Activated T-helper 1 cell treated with anti-CD3 and anti-CD28 coated beads, Interleukin-12 subunit alpha, Interleukin-12 subunit beta, Interleukin-2, Interleukin-4 antibody, amounts not matched to agents 30 ng/mL and 10 ng/mL and 1 ng/mL, durations not matched to agents 14 hours and 24 hours and 36 hours (primary cell): ENCODE results near the gene MAP2K7. TPM values are rescaled to one million over a fixed set of nuclear protein-coding genes. Genes with fewer than 3 reads are reported as not detected.
A peak's percentile ranks its signal among the peaks of the same experiment; 100 is the strongest.

ENCODE experiments used
- DNase-seq: peaks from one replicate; pipeline ENCODE4 v3.0.0; 2021; ENCODE audit warnings: low spot score
- H3K27ac Mint-ChIP-seq: one replicate; pipeline ENCODE4 v1.8.0; 2021; ENCODE audit warnings: mild to moderate bottlenecking, mixed read lengths
- H3K27me3 Mint-ChIP-seq: one replicate; pipeline ENCODE4 v1.8.0; 2022; ENCODE audit warnings: mild to moderate bottlenecking, moderate library complexity, mixed read lengths; ENCODE audit not compliant: insufficient read depth
- H3K36me3 Mint-ChIP-seq: one replicate; pipeline ENCODE4 v1.8.0; 2021; ENCODE audit warnings: low read depth, mixed read lengths
- H3K4me1 Mint-ChIP-seq: one replicate; pipeline ENCODE4 v1.8.0; 2021; ENCODE audit warnings: low read depth, mixed read lengths
- H3K4me3 Mint-ChIP-seq: one replicate; pipeline ENCODE4 v1.8.0; 2021; ENCODE audit warnings: mild to moderate bottlenecking, moderate library complexity, mixed read lengths
- H3K9me3 Mint-ChIP-seq: one replicate; pipeline ENCODE4 v1.8.0; 2021; ENCODE audit warnings: mixed read lengths
- intact Hi-C: fragments of 100-400 bp; cut with micrococcal nuclease; formaldehyde crosslinking; loops from one replicate; pipeline ENCODE4 v1.15.1; 2024
- total RNA-seq: library from RNA; stranded (reverse); gene quantifications from 2 replicates; pipeline ENCODE4 v1.2.3, GENCODE V29; 2022

Gene MAP2K7
- total RNA-seq, 1 donor from 2014 or later, result 47.6 TPM

- H3K27ac Mint-ChIP-seq, result no peak overlapping the region
- intact Hi-C loops, result loop anchor here (1.0 kb wide), 2 partner anchors 8 to 33 kb away; no protein-coding TSS in a partner anchor
Measured at GRCh38 chr19:7862413-7862951, 41.2 kb upstream of the MAP2K7 start.

GRCh38 chr19:7863157-7863970 lies 40.3 kb upstream of the MAP2K7 start:
- Mint-ChIP-seq H3K4me3 (peak overlapping the region; percentile 33), H3K27me3 (peaks cover 32% of the 10 kb centered on the region), H3K4me1 (peaks cover 7% of the 10 kb centered on the region), H3K36me3 (no peaks in the 10 kb centered on the region), H3K27ac (no peak overlapping the region), H3K9me3 (no peaks in the 10 kb centered on the region)
- DNase-seq, result no peak
- intact Hi-C loops, result no loop called here

More at GRCh38 chr19:7862413-7862951, 41.2 kb upstream of the MAP2K7 start:
- Mint-ChIP-seq H3K36me3 (no peaks in the 10 kb centered on the region), H3K9me3 (no peaks in the 10 kb centered on the region), H3K27me3 (peaks cover 24% of the 10 kb centered on the region), H3K4me3 (peak overlapping the region; percentile 33), H3K4me1 (peaks cover 7% of the 10 kb centered on the region)
- DNase-seq, result peak; percentile 58

- H3K27me3 Mint-ChIP-seq, result peaks cover 32% of the 10 kb centered on the region
- H3K27ac Mint-ChIP-seq, result no peak overlapping the region
- no peaks in the 10 kb centered on the region for H3K36me3 Mint-ChIP-seq
- intact Hi-C loops, result no loop called here
- H3K4me3 Mint-ChIP-seq, result peak overlapping the region; percentile 33
- peaks cover 7% of the 10 kb centered on the region for H3K4me1 Mint-ChIP-seq
- no peak for DNase-seq
- no peaks in the 10 kb centered on the region for H3K9me3 Mint-ChIP-seq
Measured at GRCh38 chr19:7863971-7864689, 39.5 kb upstream of the MAP2K7 start.

GRCh38 chr19:7864690-7865074 lies 39.0 kb upstream of the MAP2K7 start:
- Mint-ChIP-seq H3K27ac (no peak overlapping the region), H3K36me3 (no peaks in the 10 kb centered on the region), H3K27me3 (peaks cover 32% of the 10 kb centered on the region), H3K4me1 (peaks cover 7% of the 10 kb centered on the region), H3K9me3 (no peaks in the 10 kb centered on the region), H3K4me3 (no peak overlapping the region)
- no peak for DNase-seq
- intact Hi-C loops, result no loop called here

- peaks cover 32% of the 10 kb centered on the region for H3K27me3 Mint-ChIP-seq
- intact Hi-C loops, result no loop called here
- no peak overlapping the region for H3K4me3 Mint-ChIP-seq
- no peak for DNase-seq
- no peaks in the 10 kb centered on the region for H3K36me3 Mint-ChIP-seq
- no peak overlapping the region for H3K27ac Mint-ChIP-seq
- no peaks in the 10 kb centered on the region for H3K9me3 Mint-ChIP-seq
- peaks cover 7% of the 10 kb centered on the region for H3K4me1 Mint-ChIP-seq
Measured at GRCh38 chr19:7865262-7865911, 38.3 kb upstream of the MAP2K7 start.

GRCh38 chr19:7866399-7867091 lies 37.1 kb upstream of the MAP2K7 start:
- H3K27me3 Mint-ChIP-seq, result peaks cover 33% of the 10 kb centered on the region
- no peaks in the 10 kb centered on the region for H3K36me3 Mint-ChIP-seq
- H3K4me3 Mint-ChIP-seq, result no peak overlapping the region
- no peaks in the 10 kb centered on the region for H3K9me3 Mint-ChIP-seq
- DNase-seq, result no peak
- H3K4me1 Mint-ChIP-seq, result peaks cover 16% of the 10 kb centered on the region
- intact Hi-C loops, result no loop called here
- H3K27ac Mint-ChIP-seq, result no peak overlapping the region

- no peak for DNase-seq
- peaks cover 39% of the 10 kb centered on the region for H3K27me3 Mint-ChIP-seq
- H3K4me1 Mint-ChIP-seq, result peaks cover 21% of the 10 kb centered on the region
- intact Hi-C loops, result no loop called here
- no peaks in the 10 kb centered on the region for H3K36me3 Mint-ChIP-seq
- no peaks in the 10 kb centered on the region for H3K9me3 Mint-ChIP-seq
- H3K27ac Mint-ChIP-seq, result no peak overlapping the region
- no peak overlapping the region for H3K4me3 Mint-ChIP-seq
Measured at GRCh38 chr19:7867092-7867844, 36.4 kb upstream of the MAP2K7 start.

GRCh38 chr19:7868326-7868670 lies 35.4 kb upstream of the MAP2K7 start:
- no peaks in the 10 kb centered on the region for H3K9me3 Mint-ChIP-seq
- no peak overlapping the region for H3K27ac Mint-ChIP-seq
- peaks cover 21% of the 10 kb centered on the region for H3K4me1 Mint-ChIP-seq
- intact Hi-C loops, result no loop called here
- peaks cover 44% of the 10 kb centered on the region for H3K27me3 Mint-ChIP-seq
- no peaks in the 10 kb centered on the region for H3K36me3 Mint-ChIP-seq
- H3K4me3 Mint-ChIP-seq, result no peak overlapping the region
- DNase-seq, result no peak

GRCh38 chr19:7868671-7869452 lies 34.8 kb upstream of the MAP2K7 start:
- Mint-ChIP-seq H3K27ac (no peak overlapping the region), H3K4me1 (peaks cover 21% of the 10 kb centered on the region), H3K4me3 (peak overlapping the region; percentile 61), H3K27me3 (peaks cover 44% of the 10 kb centered on the region), H3K9me3 (no peaks in the 10 kb centered on the region), H3K36me3 (no peaks in the 10 kb centered on the region)
- DNase-seq, result peak; percentile 75
- intact Hi-C loops, result loop anchor here (1.0 kb wide), 3 partner anchors 40 to 181 kb away; partner anchors contain the start of gene SNAPC2

GRCh38 chr19:7869453-7869909 lies 34.2 kb upstream of the MAP2K7 start:
- peaks cover 39% of the 10 kb centered on the region for H3K27me3 Mint-ChIP-seq
- no peaks in the 10 kb centered on the region for H3K9me3 Mint-ChIP-seq

GRCh38 chr19:7869910-7870511 lies 33.7 kb upstream of the MAP2K7 start:
- no peaks in the 10 kb centered on the region for H3K36me3 Mint-ChIP-seq
- peak overlapping the region; percentile 64 for H3K4me3 Mint-ChIP-seq
- H3K27me3 Mint-ChIP-seq, result peaks cover 35% of the 10 kb centered on the region
- intact Hi-C loops, result loop anchor here (1.0 to 2.0 kb wide), 7 partner anchors 8 to 673 kb away; partner anchors contain the start of genes MAP2K7, SNAPC2 and TIMM44
- no peak overlapping the region for H3K27ac Mint-ChIP-seq
- H3K4me1 Mint-ChIP-seq, result peaks cover 20% of the 10 kb centered on the region
- DNase-seq, result peak; percentile 17
- no peaks in the 10 kb centered on the region for H3K9me3 Mint-ChIP-seq

More at GRCh38 chr19:7869453-7869909, 34.2 kb upstream of the MAP2K7 start:
- peak; percentile 75 for DNase-seq
- Mint-ChIP-seq H3K36me3 (no peaks in the 10 kb centered on the region), H3K4me3 (peak overlapping the region; percentile 47), H3K27ac (no peak overlapping the region), H3K4me1 (peaks cover 21% of the 10 kb centered on the region)
- intact Hi-C loops, result loop anchor here (1.0 kb wide), 3 partner anchors 40 to 181 kb away; partner anchors contain the start of gene SNAPC2
